ENCODE measurements around the gene PRKG1. TPM values are rescaled to one million over a fixed set of nuclear protein-coding genes. Genes with fewer than 3 reads are reported as not detected.

PRKG1 gene
- total RNA-seq, 2 donors from 2014 or later: 17.8 to 31.1 TPM

DNA sequence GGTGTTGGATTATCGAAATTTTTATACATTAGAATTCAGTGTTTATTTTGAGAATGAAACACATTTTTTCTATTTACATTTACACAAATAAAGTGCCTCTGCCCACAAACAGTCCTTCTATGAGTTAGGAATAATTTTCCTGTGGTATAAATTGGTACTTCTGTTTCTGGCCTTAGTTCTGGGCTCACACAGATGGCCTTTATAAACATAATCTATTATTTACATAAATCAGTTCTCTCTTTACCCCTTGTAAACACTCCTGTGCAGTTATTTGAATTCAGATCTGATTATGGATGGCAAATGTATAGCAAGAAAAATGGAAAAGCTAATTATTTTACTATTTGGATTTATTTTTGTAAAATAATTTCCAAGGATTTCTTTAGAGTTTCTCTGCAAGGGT, 143.2 kb downstream of the PRKG1 start:
- no peak overlapping the region for H3K4me3 ChIP-seq

DNA sequence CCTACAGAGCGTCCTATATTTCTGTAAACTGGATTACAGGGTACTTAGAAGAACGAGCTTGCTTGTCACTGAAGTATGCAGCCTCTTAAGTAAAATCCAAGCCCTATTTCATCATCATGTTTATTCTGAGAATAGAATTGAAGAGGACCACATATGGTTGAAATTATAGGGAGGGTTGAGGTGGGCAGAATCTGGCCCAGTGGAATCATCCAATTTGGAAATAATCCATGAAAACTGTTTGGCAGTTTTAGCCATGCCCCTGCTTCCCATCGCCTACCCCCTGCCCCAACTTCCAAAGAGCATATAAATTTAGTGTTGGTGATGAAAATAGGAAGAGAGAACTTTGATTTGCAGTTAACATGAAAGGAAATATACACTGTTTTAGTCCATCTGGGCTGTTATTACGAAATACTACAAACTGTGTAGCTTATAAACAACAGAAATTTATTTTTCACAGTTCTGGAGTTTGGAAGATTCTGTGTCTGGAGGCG, 150.4 kb downstream of the PRKG1 start:
- no peaks in the 10 kb centered on the region for H3K9me3 ChIP-seq
- H3K36me3 ChIP-seq: no peaks in the 10 kb centered on the region
- DNase-seq (ENCODE audit: low spot score): no peak
- peaks cover 0 to 6% of the 10 kb centered on the region in 2 donors for H3K4me1 ChIP-seq
- no peak overlapping the region for H3K4me3 ChIP-seq
- H3K27ac ChIP-seq: no peak overlapping the region
- H3K27me3 ChIP-seq: no peaks in the 10 kb centered on the region
- TF ChIP-seq, protein P1, sequence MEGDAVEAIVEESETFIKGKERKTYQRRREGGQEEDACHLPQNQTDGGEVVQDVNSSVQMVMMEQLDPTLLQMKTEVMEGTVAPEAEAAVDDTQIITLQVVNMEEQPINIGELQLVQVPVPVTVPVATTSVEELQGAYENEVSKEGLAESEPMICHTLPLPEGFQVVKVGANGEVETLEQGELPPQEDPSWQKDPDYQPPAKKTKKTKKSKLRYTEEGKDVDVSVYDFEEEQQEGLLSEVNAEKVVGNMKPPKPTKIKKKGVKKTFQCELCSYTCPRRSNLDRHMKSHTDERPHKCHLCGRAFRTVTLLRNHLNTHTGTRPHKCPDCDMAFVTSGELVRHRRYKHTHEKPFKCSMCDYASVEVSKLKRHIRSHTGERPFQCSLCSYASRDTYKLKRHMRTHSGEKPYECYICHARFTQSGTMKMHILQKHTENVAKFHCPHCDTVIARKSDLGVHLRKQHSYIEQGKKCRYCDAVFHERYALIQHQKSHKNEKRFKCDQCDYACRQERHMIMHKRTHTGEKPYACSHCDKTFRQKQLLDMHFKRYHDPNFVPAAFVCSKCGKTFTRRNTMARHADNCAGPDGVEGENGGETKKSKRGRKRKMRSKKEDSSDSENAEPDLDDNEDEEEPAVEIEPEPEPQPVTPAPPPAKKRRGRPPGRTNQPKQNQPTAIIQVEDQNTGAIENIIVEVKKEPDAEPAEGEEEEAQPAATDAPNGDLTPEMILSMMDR (IDR thresholded peaks at IDR 0.05): no peak

More for the DNA sequence above, 143.2 kb downstream of the PRKG1 start:
- no peaks in the 10 kb centered on the region for H3K9me3 ChIP-seq
- peaks cover 0 to 15% of the 10 kb centered on the region in 2 donors for H3K4me1 ChIP-seq
- DNase-seq (ENCODE audit: low spot score): no peak
- no peaks in the 10 kb centered on the region for H3K36me3 ChIP-seq
- TF ChIP-seq, protein P1 (IDR thresholded peaks at IDR 0.05): peak in 1 of 2 donors; percentile 12
- no peaks in the 10 kb centered on the region for H3K27me3 ChIP-seq
- H3K27ac ChIP-seq: no peak overlapping the region

DNA sequence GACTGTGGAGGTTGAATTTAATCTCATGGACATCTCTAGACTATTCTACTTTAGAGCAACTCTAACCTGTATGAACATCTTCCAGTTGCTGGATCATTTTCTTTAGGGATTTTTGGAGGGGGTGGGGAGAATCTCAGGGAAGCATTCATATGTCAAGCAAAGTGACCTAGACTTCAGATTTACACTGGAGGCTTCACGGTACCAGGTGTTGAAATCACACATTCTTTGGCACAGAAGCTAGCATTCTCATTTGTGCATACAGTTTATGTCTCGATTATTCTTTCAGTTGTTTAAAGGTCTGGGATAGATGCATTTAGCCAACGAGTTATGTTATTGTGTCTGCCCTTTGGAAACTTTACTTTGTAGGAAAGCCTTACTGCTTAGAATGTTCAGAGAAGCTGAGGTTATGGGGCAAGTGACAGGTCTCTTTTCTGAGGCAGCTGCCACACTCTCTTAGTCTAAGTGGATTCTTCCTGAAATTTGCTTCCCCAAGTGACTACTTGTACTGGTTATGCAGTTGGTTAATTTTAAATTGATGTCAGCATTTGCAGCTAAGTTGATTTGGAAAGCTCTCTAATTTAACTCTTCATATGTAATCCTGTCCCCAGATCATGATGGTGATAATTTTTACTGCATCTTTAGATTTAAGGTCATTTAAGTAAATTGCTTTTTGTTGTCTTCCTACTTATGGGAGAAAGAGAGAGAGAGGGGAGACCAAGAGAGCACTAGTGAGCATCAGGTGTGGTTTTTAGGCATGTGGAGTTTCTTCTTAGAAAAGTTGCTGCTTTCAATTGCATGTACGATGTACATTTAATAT, 153.8 kb downstream of the PRKG1 start:
- no peak for DNase-seq (ENCODE audit: low spot score)
- H3K4me3 ChIP-seq: no peak overlapping the region
- no peaks in the 10 kb centered on the region for H3K9me3 ChIP-seq
- no peaks in the 10 kb centered on the region for H3K27me3 ChIP-seq
- peaks cover 0 to 32% of the 10 kb centered on the region in 2 donors for H3K4me1 ChIP-seq
- TF ChIP-seq, protein P1 (IDR thresholded peaks at IDR 0.05): no peak
- no peaks in the 10 kb centered on the region for H3K36me3 ChIP-seq
- H3K27ac ChIP-seq: peak overlapping the region in 1 of 2 donors; percentile 43

DNA sequence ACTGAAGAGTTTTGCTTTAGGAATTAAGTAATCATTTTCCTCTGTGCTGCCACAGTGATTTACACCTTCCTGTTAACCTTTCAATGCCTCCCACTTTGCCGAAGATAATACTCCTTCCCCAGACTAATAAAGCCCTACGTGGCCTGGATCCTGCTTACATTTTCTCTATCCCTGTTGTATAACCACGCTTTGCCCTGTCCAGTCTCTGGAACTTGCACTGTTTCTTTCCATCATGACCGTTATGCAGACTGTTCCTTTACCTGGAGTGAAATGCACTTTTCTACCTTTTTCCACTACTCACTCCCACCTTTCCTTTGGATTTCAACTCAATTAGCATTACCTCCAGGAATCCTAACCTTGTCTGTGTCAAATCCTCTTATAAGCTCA, 154.4 kb downstream of the PRKG1 start:
- no peak for DNase-seq (ENCODE audit: low spot score)
- Histone ChIP-seq H3K36me3 (no peaks in the 10 kb centered on the region), H3K27ac (peak overlapping the region in 1 of 2 donors; percentile 43), H3K4me1 (peaks cover 0 to 37% of the 10 kb centered on the region in 2 donors), H3K27me3 (no peaks in the 10 kb centered on the region), H3K9me3 (no peaks in the 10 kb centered on the region), H3K4me3 (no peak overlapping the region)
- TF ChIP-seq, protein P1 (IDR thresholded peaks at IDR 0.05): no peak

DNA sequence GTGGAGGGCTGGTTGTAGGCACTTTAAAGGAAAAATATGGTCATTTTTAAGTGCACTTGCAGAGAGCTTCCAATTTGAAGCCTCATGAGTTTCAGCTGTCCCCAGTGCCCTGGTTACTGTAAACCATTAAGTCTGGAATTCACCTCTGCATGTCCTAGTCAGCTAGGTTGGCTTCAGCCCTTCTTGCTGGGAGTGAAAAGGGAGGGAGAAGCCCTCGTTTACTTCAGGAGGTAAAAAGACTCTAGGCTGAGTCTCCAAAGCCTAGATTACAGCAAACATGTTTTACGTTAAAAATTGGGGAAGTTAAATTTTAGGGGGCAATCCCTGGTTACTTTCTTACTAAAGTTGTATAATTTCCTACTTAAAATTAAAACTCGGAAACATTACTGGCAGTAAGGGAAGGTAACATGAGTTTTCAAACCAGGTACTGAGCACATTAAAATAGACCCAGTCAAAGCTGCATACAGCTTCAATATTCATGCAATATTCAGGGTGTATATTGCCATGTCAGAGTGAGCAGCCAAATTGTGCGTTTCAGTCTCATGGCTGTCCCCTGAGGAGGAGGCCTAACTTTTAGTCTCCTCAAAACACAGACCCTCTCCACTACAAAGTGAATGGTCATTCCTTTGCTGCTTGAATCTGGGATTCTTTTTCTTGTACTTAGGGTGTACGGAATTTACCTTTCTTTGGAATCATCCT, 156.7 kb downstream of the PRKG1 start:
- Histone ChIP-seq H3K27ac (peak overlapping the region in 1 of 2 donors; percentile 48), H3K4me3 (no peak overlapping the region), H3K4me1 (peaks cover 0 to 37% of the 10 kb centered on the region in 2 donors), H3K9me3 (no peaks in the 10 kb centered on the region), H3K27me3 (no peaks in the 10 kb centered on the region), H3K36me3 (no peaks in the 10 kb centered on the region)
- DNase-seq (ENCODE audit: low spot score): no peak
- TF ChIP-seq, protein P1 (IDR thresholded peaks at IDR 0.05): no peak

Data from right atrium auricular region (tissue), 2 donors.